Natural killer cell (primary cell): Measurements from ENCODE around the gene ARMS2. TPM values are rescaled to one million over a fixed set of nuclear protein-coding genes. Genes with fewer than 3 reads are reported as not detected.

Experiments
- ATAC-seq, 3 donors: fragments of 150-1000 bp in 2 of 3; fragments of 200-7000 bp in 1 of 3; cut with Tn5 transposase; 1 replicate in 1 of 3; 2 replicates in 2 of 3; pipeline ENCODE4 v1.10.0; 2021; ENCODE audit warnings: mild to moderate bottlenecking in 2 of 3, moderate library complexity in 2 of 3
- DNase-seq, 2 donors: peaks; one replicate each; pipeline versions ENCODE4 v3.0.0 to v3.0.0-alpha.2; 2013 to 2021; ENCODE audit warnings: mixed read lengths in 1 of 2
- H3K27ac ChIP-seq: one replicate; pipeline ENCODE4 v1.5.1; 2013; ENCODE audit warnings: mild to moderate bottlenecking, low read length
- H3K27me3 ChIP-seq: one replicate; pipeline ENCODE4 v1.6.1; 2013; ENCODE audit warnings: low read length; ENCODE audit not compliant: control insufficient read depth, insufficient read depth
- H3K36me3 ChIP-seq: one replicate; pipeline ENCODE4 v1.6.1; 2013; ENCODE audit warnings: low read length; ENCODE audit not compliant: control insufficient read depth, insufficient read depth
- H3K4me1 ChIP-seq: one replicate; pipeline ENCODE4 v1.6.1; 2013; ENCODE audit warnings: low read length; ENCODE audit not compliant: control insufficient read depth, insufficient read depth
- H3K4me3 ChIP-seq: one replicate; pipeline ENCODE4 v1.5.1; 2013; ENCODE audit warnings: low read length
- H3K9me3 ChIP-seq: one replicate; pipeline ENCODE4 v1.6.1; 2013; ENCODE audit warnings: low read length; ENCODE audit not compliant: control insufficient read depth, insufficient read depth
- H3K27ac Mint-ChIP-seq, 2 donors: one replicate each; pipeline ENCODE4 v1.8.0; 2022; ENCODE audit warnings: mild to moderate bottlenecking in 2 of 2, mixed read lengths in 2 of 2, moderate library complexity in 1 of 2
- H3K27me3 Mint-ChIP-seq, 2 donors: one replicate each; pipeline ENCODE4 v1.8.0; 2022; ENCODE audit warnings: low read depth in 2 of 2, mixed read lengths in 2 of 2
- H3K36me3 Mint-ChIP-seq: one replicate; pipeline ENCODE4 v1.8.0; 2022; ENCODE audit warnings: mixed read lengths
- H3K4me1 Mint-ChIP-seq, 2 donors: one replicate each; pipeline ENCODE4 v1.8.0; 2022; ENCODE audit warnings: mixed read lengths in 2 of 2
- H3K4me3 Mint-ChIP-seq: one replicate; pipeline ENCODE4 v1.8.0; 2022; ENCODE audit warnings: mild to moderate bottlenecking, moderate library complexity, mixed read lengths
- H3K9me3 Mint-ChIP-seq, 2 donors: one replicate each; pipeline ENCODE4 v1.8.0; 2022; ENCODE audit warnings: mixed read lengths in 2 of 2
- WGBS: methylation state at CpG from one replicate; pipeline ENCODE4 v1.1.7; 2013; ENCODE audit warnings: missing lambda C conversion rate; ENCODE audit not compliant: insufficient coverage; 5-methylcytosine and 5-hydroxymethylcytosine counted together
- intact Hi-C: fragments of 100-400 bp; cut with micrococcal nuclease; formaldehyde crosslinking; loops from one replicate; pipeline ENCODE4 v1.14.2; 2022
- total RNA-seq, 4 donors: library from RNA; stranded (reverse); fragments of 120-200 nt in 1 of 4; gene quantifications; one replicate each; pipeline versions ENCODE4 v1.2.3 to v1.2.4, GENCODE V29; 2013 to 2022
- TF ChIP-seq, protein P1 (sequence below): fragments of 200-600 bp; IDR thresholded peaks from one replicate; pipeline ENCODE4 v1.8.0; 2022; ENCODE audit warnings: antibody characterized with exemption

The ARMS2 gene
- total RNA-seq, 3 donors from 2014 or later (not counting 1 experiment from before 2014, with no cell fraction given): not detected

- no peak overlapping the region for H3K4me3 Mint-ChIP-seq
- peaks cover 19 to 51% of the 10 kb centered on the region in 2 donors for H3K27me3 Mint-ChIP-seq
- ATAC-seq (no peak), DNase-seq (no peak)
- no peaks in the 10 kb centered on the region for H3K9me3 ChIP-seq
- H3K36me3 Mint-ChIP-seq: no peaks in the 10 kb centered on the region
- H3K9me3 Mint-ChIP-seq: no peaks in the 10 kb centered on the region
- no peak overlapping the region for H3K27ac Mint-ChIP-seq
- TF ChIP-seq, protein P1, sequence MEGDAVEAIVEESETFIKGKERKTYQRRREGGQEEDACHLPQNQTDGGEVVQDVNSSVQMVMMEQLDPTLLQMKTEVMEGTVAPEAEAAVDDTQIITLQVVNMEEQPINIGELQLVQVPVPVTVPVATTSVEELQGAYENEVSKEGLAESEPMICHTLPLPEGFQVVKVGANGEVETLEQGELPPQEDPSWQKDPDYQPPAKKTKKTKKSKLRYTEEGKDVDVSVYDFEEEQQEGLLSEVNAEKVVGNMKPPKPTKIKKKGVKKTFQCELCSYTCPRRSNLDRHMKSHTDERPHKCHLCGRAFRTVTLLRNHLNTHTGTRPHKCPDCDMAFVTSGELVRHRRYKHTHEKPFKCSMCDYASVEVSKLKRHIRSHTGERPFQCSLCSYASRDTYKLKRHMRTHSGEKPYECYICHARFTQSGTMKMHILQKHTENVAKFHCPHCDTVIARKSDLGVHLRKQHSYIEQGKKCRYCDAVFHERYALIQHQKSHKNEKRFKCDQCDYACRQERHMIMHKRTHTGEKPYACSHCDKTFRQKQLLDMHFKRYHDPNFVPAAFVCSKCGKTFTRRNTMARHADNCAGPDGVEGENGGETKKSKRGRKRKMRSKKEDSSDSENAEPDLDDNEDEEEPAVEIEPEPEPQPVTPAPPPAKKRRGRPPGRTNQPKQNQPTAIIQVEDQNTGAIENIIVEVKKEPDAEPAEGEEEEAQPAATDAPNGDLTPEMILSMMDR: no peak
- H3K27me3 ChIP-seq: no peaks in the 10 kb centered on the region
- H3K4me3 ChIP-seq: no peak overlapping the region
- H3K4me1 ChIP-seq: no peaks in the 10 kb centered on the region
- 96% methylated on average over 3 of the region's 4 CpGs for WGBS
- peaks cover 5 to 6% of the 10 kb centered on the region in 2 donors for H3K4me1 Mint-ChIP-seq
- H3K27ac ChIP-seq: no peak overlapping the region
- intact Hi-C loops: no loop called here
- no peaks in the 10 kb centered on the region for H3K36me3 ChIP-seq
Observed at GRCh38 chr10:122471531-122472177, 17.2 kb downstream of the ARMS2 start.

GRCh38 chr10:122473116-122473515, 18.7 kb downstream of the ARMS2 start:
- TF ChIP-seq, protein P1: no peak
- Histone ChIP-seq H3K4me3 (no peak overlapping the region), H3K27ac (no peak overlapping the region), H3K27me3 (no peaks in the 10 kb centered on the region), H3K4me1 (no peaks in the 10 kb centered on the region), H3K36me3 (no peaks in the 10 kb centered on the region), H3K9me3 (no peaks in the 10 kb centered on the region)
- peaks cover 19 to 37% of the 10 kb centered on the region in 2 donors for H3K27me3 Mint-ChIP-seq
- no peak for ATAC-seq
- intact Hi-C loops: no loop called here
- no peaks in the 10 kb centered on the region for H3K36me3 Mint-ChIP-seq
- no peaks in the 10 kb centered on the region for H3K9me3 Mint-ChIP-seq
- no peak overlapping the region for H3K4me3 Mint-ChIP-seq
- 83% methylated on average over 8 of the region's 8 CpGs for WGBS
- no peak for DNase-seq
- H3K27ac Mint-ChIP-seq: no peak overlapping the region
- peaks cover 5 to 6% of the 10 kb centered on the region in 2 donors for H3K4me1 Mint-ChIP-seq

GRCh38 chr10:122474131-122474818, 19.8 kb downstream of the ARMS2 start:
- H3K9me3 ChIP-seq: no peaks in the 10 kb centered on the region
- H3K36me3 ChIP-seq: no peaks in the 10 kb centered on the region
- H3K4me1 ChIP-seq: no peaks in the 10 kb centered on the region
- 6% methylated on average over 13 of the region's 15 CpGs for WGBS
- intact Hi-C loops: no loop called here
- no peaks in the 10 kb centered on the region for H3K27me3 ChIP-seq
- Mint-ChIP-seq H3K27me3 (peaks cover 19 to 37% of the 10 kb centered on the region in 2 donors), H3K9me3 (no peaks in the 10 kb centered on the region), H3K27ac (no peak overlapping the region), H3K4me1 (peaks cover 5 to 6% of the 10 kb centered on the region in 2 donors), H3K4me3 (no peak overlapping the region), H3K36me3 (no peaks in the 10 kb centered on the region)
- no peak overlapping the region for H3K4me3 ChIP-seq
- ATAC-seq (no peak), DNase-seq (no peak)
- H3K27ac ChIP-seq: no peak overlapping the region
- TF ChIP-seq, protein P1: no peak
